OCI-LY1 (cell line): ENCODE results near the gene ELMO1.

Source experiments
- EZH2 ChIP-seq: fragments of 200-600 bp; sonication (generic), shearing (Covaris generic); IDR thresholded peaks from 2 replicates; pipeline ENCODE4 v1.8.0; 2017; ENCODE audit warnings: borderline replicate concordance, mixed run types, mild to moderate bottlenecking, antibody characterized with exemption, low read length, moderate library complexity, mixed read lengths
- TF ChIP-seq, protein P1 (sequence below): fragments of 200-600 bp; sonication (generic), shearing (Covaris generic); IDR thresholded peaks from 2 replicates; pipeline ENCODE4 v1.5.1; 2017; ENCODE audit warnings: mild to moderate bottlenecking, antibody characterized with exemption, low read length, moderate library complexity, mixed read lengths

DNA sequence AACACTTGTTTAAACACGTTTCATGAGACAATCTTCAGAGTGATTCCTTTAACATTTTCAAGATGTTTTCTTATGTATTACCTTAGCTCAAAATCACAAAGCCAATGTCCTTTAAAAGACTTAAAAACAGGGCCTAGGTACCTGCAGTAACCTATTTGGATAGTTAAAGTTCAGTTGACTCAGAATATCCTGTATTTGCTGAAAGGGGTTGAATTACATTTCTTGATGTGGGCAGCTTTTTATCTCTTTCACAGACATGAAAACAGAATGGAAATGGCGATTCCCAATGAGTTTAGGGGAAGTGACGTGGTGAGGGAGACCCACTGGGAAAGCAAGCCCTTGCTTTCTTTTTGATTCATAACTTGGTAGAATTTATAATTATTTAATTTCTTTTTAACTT is 400.0 kb downstream of the ELMO1 start:
- TF ChIP-seq, protein P1, sequence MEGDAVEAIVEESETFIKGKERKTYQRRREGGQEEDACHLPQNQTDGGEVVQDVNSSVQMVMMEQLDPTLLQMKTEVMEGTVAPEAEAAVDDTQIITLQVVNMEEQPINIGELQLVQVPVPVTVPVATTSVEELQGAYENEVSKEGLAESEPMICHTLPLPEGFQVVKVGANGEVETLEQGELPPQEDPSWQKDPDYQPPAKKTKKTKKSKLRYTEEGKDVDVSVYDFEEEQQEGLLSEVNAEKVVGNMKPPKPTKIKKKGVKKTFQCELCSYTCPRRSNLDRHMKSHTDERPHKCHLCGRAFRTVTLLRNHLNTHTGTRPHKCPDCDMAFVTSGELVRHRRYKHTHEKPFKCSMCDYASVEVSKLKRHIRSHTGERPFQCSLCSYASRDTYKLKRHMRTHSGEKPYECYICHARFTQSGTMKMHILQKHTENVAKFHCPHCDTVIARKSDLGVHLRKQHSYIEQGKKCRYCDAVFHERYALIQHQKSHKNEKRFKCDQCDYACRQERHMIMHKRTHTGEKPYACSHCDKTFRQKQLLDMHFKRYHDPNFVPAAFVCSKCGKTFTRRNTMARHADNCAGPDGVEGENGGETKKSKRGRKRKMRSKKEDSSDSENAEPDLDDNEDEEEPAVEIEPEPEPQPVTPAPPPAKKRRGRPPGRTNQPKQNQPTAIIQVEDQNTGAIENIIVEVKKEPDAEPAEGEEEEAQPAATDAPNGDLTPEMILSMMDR, result no peak
- no peak for TF ChIP-seq EZH2
